Adrenal gland (tissue), 5 donors: Measurements from ENCODE around the gene UGT2B10.

ENCODE experiments used
- CTCF ChIP-seq, 6 experiments: fragments of 450-650 bp in 4 of 6; fragments of 200-600 bp in 2 of 6; sonication (generic) in 1 of 6; IDR thresholded peaks; 1 replicate in 5 of 6; 2 replicates in 1 of 6; pipeline versions ENCODE4 v1.5.1 to v1.8.0; 2016 to 2021; ENCODE audit warnings: antibody characterized with exemption in 6 of 6, mild to moderate bottlenecking in 2 of 6, moderate library complexity in 1 of 6
- POLR2A ChIP-seq, 2 donors: fragments of 450-650 bp; IDR thresholded peaks; one replicate each; pipeline ENCODE4 v1.6.1; 2017; ENCODE audit warnings: antibody characterized with exemption in 2 of 2, mild to moderate bottlenecking in 2 of 2, moderate library complexity in 1 of 2
- donor health status: DM: no; HTN: no; CAD: no.

DNA sequence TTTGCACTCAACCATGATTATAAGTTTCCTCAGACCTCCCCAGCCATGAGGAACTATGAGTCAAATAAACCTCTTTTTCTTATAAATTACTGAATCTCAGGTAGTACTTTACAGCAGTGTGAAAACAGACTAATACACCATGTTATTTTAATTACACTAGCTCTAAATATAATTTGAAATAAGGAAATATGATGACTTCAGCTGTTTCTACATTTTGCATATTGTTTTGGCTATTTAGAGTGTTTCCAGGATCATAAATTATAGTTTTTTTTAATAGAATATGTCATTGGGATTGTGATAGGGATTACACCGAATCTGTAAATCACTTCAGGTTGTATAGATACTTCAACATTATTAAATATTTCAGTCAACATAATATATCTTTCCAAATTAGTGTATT is 43.9 kb downstream of the UGT2B10 start:
- no peak for TF ChIP-seq CTCF (IDR thresholded peaks at IDR 0.05)
- TF ChIP-seq POLR2A (IDR thresholded peaks at IDR 0.05) = no peak
